SK-N-DZ (cell line): ENCODE measurements around the gene NEGR1.

Source experiments
- DNase-seq: peaks from one replicate; pipeline ENCODE4 v3.0.0-alpha.2; 2015; ENCODE audit warnings: low spot score
- small RNA-seq, 2 experiments: library from RNA; depleted of rRNA; stranded (forward); fragments of <200 nt; gene quantifications; one replicate each; pipeline ENCODE3, GENCODE V24; 2014

NEGR1 gene

GRCh38 chr1:71371581-71371980 lies 910.8 kb downstream of the NEGR1 start:
- no peak for DNase-seq

GRCh38 chr1:71364236-71364635 lies 918.1 kb downstream of the NEGR1 start:
- no peak for DNase-seq

- no peak for DNase-seq
These were observed 919.6 kb downstream of the NEGR1 start for GRCh38 chr1:71362691-71363090.

GRCh38 chr1:71362076-71362475 lies 920.3 kb downstream of the NEGR1 start:
- DNase-seq: no peak

- DNase-seq: no peak
These were observed 924.6 kb downstream of the NEGR1 start for GRCh38 chr1:71357708-71358107.

GRCh38 chr1:71351438-71351837 lies 930.9 kb downstream of the NEGR1 start:
- DNase-seq: no peak

GRCh38 chr1:71350805-71351204 lies 931.5 kb downstream of the NEGR1 start:
- no peak for DNase-seq

- DNase-seq: no peak
These were observed 932.0 kb downstream of the NEGR1 start for GRCh38 chr1:71350330-71350729.

Small RNAs within 50 kb of the gene (small RNA-seq; reads per million reads assigned to genes)
- gene AL358453.1 (0 reads per million in 2 experiments), gene AL359821.1 (0 reads per million in 2 experiments)
